IMR-90 (cell line): ENCODE results near the gene GPC5. TPM values are rescaled to one million over a fixed set of nuclear protein-coding genes. Genes with fewer than 3 reads are reported as not detected.

Experiments
- ATAC-seq: fragments of 200-7000 bp; cut with Tn5 transposase; 2 replicates; pipeline ENCODE4 v1.9.1; 2020; ENCODE audit warnings: low read depth, mild to moderate bottlenecking, moderate library complexity
- BruUV-seq: library from RNA; stranded (reverse); fragments of 400-500 nt; replicated peaks from 2 replicates; lab custom pipeline; 2021; lab: Mats Ljungman, UMichigan
- CTCF ChIA-PET: fragments of 300-600 bp; formaldehyde crosslinking; extraction: SDS; loops from one replicate; lab custom pipeline; 2021; ENCODE audit warnings: antibody characterized with exemption; lab: Yijun Ruan, JAX
- POLR2A ChIA-PET: fragments of 300-600 bp; sonication (Branson Sonifier 250); formaldehyde crosslinking; loops from one replicate; lab custom pipeline; 2022; ENCODE audit warnings: antibody characterized with exemption; ENCODE audit not compliant: unreplicated experiment; lab: Charles Lee
- DNase-seq: peaks from one replicate; pipeline ENCODE4 v3.0.0; 2013
- H2AFZ ChIP-seq: replicated peaks from 2 replicates; pipeline ENCODE3; 2013; ENCODE audit warnings: low read length, mild to moderate bottlenecking; ENCODE audit not compliant: poor library complexity
- H2AK5ac ChIP-seq: 2 replicates; pipeline ENCODE4 v1.6.1; 2013; ENCODE audit warnings: low read depth, low read length, inconsistent platforms
- H2AK9ac ChIP-seq: replicated peaks from 2 replicates; pipeline ENCODE3; 2013; ENCODE audit warnings: mild to moderate bottlenecking, low read depth, low read length, moderate library complexity; ENCODE audit not compliant: poor library complexity
- H2BK120ac ChIP-seq: 2 replicates; pipeline ENCODE4 v1.6.1; 2013; ENCODE audit warnings: low read depth, low read length, inconsistent platforms
- H2BK15ac ChIP-seq: 3 replicates; pipeline ENCODE4 v1.6.1; 2013; ENCODE audit warnings: low read depth, low read length, inconsistent platforms
- H2BK20ac ChIP-seq: 2 replicates; pipeline ENCODE4 v1.6.1; 2013; ENCODE audit warnings: low read depth, mild to moderate bottlenecking, inconsistent platforms, low read length, moderate library complexity
- H2BK5ac ChIP-seq: 2 replicates; pipeline ENCODE4 v1.6.1; 2013; ENCODE audit warnings: mild to moderate bottlenecking, low read depth, low read length, inconsistent platforms; ENCODE audit not compliant: poor library complexity, severe bottlenecking
- H3K14ac ChIP-seq: replicated peaks from 2 replicates; pipeline ENCODE4 v1.6.1; 2013; ENCODE audit warnings: low read depth, low read length, inconsistent platforms
- H3K18ac ChIP-seq: 2 replicates; pipeline ENCODE4 v1.6.1; 2013; ENCODE audit warnings: low read depth, low read length, control low read depth
- H3K23ac ChIP-seq: 2 replicates; pipeline ENCODE4 v1.6.1; 2013; ENCODE audit warnings: low read depth, low read length, inconsistent platforms
- H3K27ac ChIP-seq: 2 replicates; pipeline ENCODE4 v1.5.1; 2013; ENCODE audit warnings: mild to moderate bottlenecking, control low read depth, low read length; ENCODE audit not compliant: insufficient read depth
- H3K27me3 ChIP-seq: 2 replicates; pipeline ENCODE4 v1.6.1; 2013; ENCODE audit warnings: low read length; ENCODE audit not compliant: control insufficient read depth, insufficient read depth
- H3K36me3 ChIP-seq: 2 replicates; pipeline ENCODE4 v1.6.1; 2013; ENCODE audit warnings: low read length, mixed read lengths; ENCODE audit not compliant: control insufficient read depth, insufficient read depth
- H3K4ac ChIP-seq: 2 replicates; pipeline ENCODE4 v1.6.1; 2013; ENCODE audit warnings: low read depth, low read length, inconsistent platforms
- H3K4me1 ChIP-seq: 2 replicates; pipeline ENCODE4 v1.6.1; 2013; ENCODE audit warnings: low read length, mixed read lengths; ENCODE audit not compliant: control insufficient read depth, insufficient read depth
- H3K4me2 ChIP-seq: 2 replicates; pipeline ENCODE4 v1.6.1; 2013; ENCODE audit warnings: low read depth, mild to moderate bottlenecking, control low read depth, low read length, moderate library complexity
- H3K4me3 ChIP-seq: 2 replicates; pipeline ENCODE4 v1.5.1; 2013; ENCODE audit warnings: low read depth, mild to moderate bottlenecking, control low read depth, low read length, moderate library complexity; ENCODE audit not compliant: insufficient read depth
- H3K56ac ChIP-seq: 2 replicates; pipeline ENCODE4 v1.6.1; 2013; ENCODE audit warnings: low read length, inconsistent platforms; ENCODE audit not compliant: insufficient read depth; ENCODE audit errors: extremely low read depth
- H3K79me1 ChIP-seq, 2 experiments: 2 replicates each; pipeline ENCODE4 v1.6.1; 2013; ENCODE audit warnings: low read length in 2 of 2, inconsistent platforms in 1 of 2, low read depth in 1 of 2
- H3K9ac ChIP-seq: 2 replicates; pipeline ENCODE4 v1.6.1; 2013; ENCODE audit warnings: low read depth, low read length, control low read depth
- H3K9me1 ChIP-seq: 2 replicates; pipeline ENCODE4 v1.6.1; 2013; ENCODE audit warnings: low read length, inconsistent platforms; ENCODE audit not compliant: insufficient read depth
- H3K9me3 ChIP-seq: 2 replicates; pipeline ENCODE4 v1.6.1; 2013; ENCODE audit warnings: low read length; ENCODE audit not compliant: control insufficient read depth, insufficient read depth
- H4K20me1 ChIP-seq: 2 replicates; pipeline ENCODE4 v1.6.1; 2013; ENCODE audit warnings: low read length, inconsistent platforms; ENCODE audit not compliant: insufficient read depth
- H4K5ac ChIP-seq: 2 replicates; pipeline ENCODE4 v1.6.1; 2013; ENCODE audit warnings: mild to moderate bottlenecking, low read depth, low read length, control low read depth
- H4K8ac ChIP-seq, 2 experiments: 2 replicates each; pipeline ENCODE4 v1.6.1; 2013; ENCODE audit warnings: low read depth in 2 of 2, low read length in 2 of 2, control low read depth in 1 of 2, inconsistent platforms in 1 of 2
- H4K91ac ChIP-seq: 2 replicates; pipeline ENCODE4 v1.6.1; 2013; ENCODE audit warnings: low read depth, low read length, inconsistent platforms; ENCODE audit not compliant: insufficient read depth
- CEBPB ChIP-seq: IDR thresholded peaks from 2 replicates; pipeline ENCODE4 v1.6.1; 2012; ENCODE audit warnings: low read depth, low read length, improper control_type of control experiment
- MAFK ChIP-seq: IDR thresholded peaks from 2 replicates; pipeline ENCODE4 v1.6.1; 2012; ENCODE audit warnings: low read depth, low read length, improper control_type of control experiment
- SMC3 ChIP-seq: fragments of 150-350 bp; IDR thresholded peaks from 2 replicates; pipeline ENCODE4 v1.6.1; 2016; ENCODE audit warnings: low read depth, mild to moderate bottlenecking, antibody characterized with exemption, low read length, moderate library complexity
- whole genome bisulfite sequencing, 2 experiments: methylation state at CpG; one replicate each; pipeline versions ENCODE4 v1.1.5 to v1.1.7; 2013; ENCODE audit warnings: missing lambda C conversion rate in 2 of 2; ENCODE audit not compliant: insufficient read length in 1 of 2; ENCODE audit errors: extremely low coverage in 2 of 2; 5-methylcytosine and 5-hydroxymethylcytosine counted together
- dilution Hi-C: fragments of 300-500 bp; cut with HindIII; formaldehyde crosslinking; loops from one replicate; pipeline ENCODE4 v1.14.3; 2018; ENCODE audit warnings: low sequenced_read_pairs; ENCODE audit not compliant: unreplicated experiment
- in situ Hi-C: fragments of 300-500 bp; cut with MboI; formaldehyde crosslinking; loops from 3 replicates; pipeline ENCODE4 v1.14.3; 2019; ENCODE audit warnings: low sequenced_read_pairs, inconsistent platforms, mixed read lengths
- intact Hi-C: fragments of 100-400 bp; cut with micrococcal nuclease; formaldehyde crosslinking; loops from 2 replicates; pipeline ENCODE4 v1.10.0; 2022
- polyA plus RNA-seq, 3 experiments: library from polyadenylated mRNA; depleted of rRNA; stranded (reverse); fragments of >200 nt; gene quantifications; 2 replicates each; pipeline ENCODE4 v1.2.3, GENCODE V29; 2012; ENCODE audit warnings: low replicate concordance in 1 of 3
- total RNA-seq: library from RNA; depleted of rRNA; stranded (reverse); fragments of >200 nt; gene quantifications from 2 replicates; pipeline ENCODE4 v1.2.3, GENCODE V29; 2012

Gene GPC5
- total and polyA plus RNA-seq, 2 of the 4 experiments (the other 2 are of a cell fraction), result 0.94 to 1.8 TPM

DNA sequence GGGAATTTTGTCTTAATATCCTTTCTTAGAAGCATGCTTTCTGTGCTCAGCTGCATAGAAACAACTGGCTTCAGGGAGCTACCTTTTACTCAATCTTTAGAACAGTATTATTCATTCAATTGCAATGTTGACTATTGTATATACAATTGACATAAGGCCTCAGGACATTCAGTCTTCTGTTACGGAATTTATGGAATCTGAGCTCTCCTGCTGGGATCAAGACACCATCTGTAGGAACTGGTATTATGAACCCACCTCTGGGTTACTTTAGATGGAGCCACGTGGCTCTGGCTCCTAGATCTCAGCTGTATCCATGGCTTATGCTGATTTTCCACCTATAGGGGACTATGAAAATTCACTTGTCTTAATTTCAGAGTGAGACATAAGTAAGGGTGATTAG is 1112.0 kb downstream of the GPC5 start:
- intact Hi-C loops, result no loop called here
- peak; percentile 86 for ATAC-seq
- dilution Hi-C loops, result no loop called here
- peak; percentile 75 for DNase-seq
- peak overlapping the region; percentile 97; the same call in 1 of the 2 replicates for H3K18ac ChIP-seq
- no peak overlapping the region for H2AFZ ChIP-seq
- peak overlapping the region; percentile 65 for H2BK5ac ChIP-seq
- no peak overlapping the region for H2AK5ac ChIP-seq
- in situ Hi-C loops, result no loop called here
- H3K9me1 ChIP-seq, result no peaks in the 10 kb centered on the region
- H3K14ac ChIP-seq, result peak overlapping the region; percentile 18; the same call in 1 of the 2 replicates
- H2BK20ac ChIP-seq, result peak overlapping the region; percentile 92
- H3K9ac ChIP-seq, result no peak overlapping the region
- peaks cover 3% of the 10 kb centered on the region; the same call in 1 of the 2 replicates for H3K4me1 ChIP-seq
- peak overlapping the region; percentile 45; the same call in 1 of the 2 replicates for H4K91ac ChIP-seq
- no peaks in the 10 kb centered on the region for H4K20me1 ChIP-seq
- H3K36me3 ChIP-seq, result no peaks in the 10 kb centered on the region
- H4K8ac ChIP-seq, result peak overlapping the region; percentile 53 to 71; a peak in 2 of 4 replicates
- H3K27me3 ChIP-seq, result no peaks in the 10 kb centered on the region
- no TSS peak for BruUV-seq
- ChIA-PET CTCF (no interaction called here), POLR2A (interaction anchor here (0.6 kb wide), 1 partner anchor 390 kb away, joined by 3 read pairs; no protein-coding TSS in a partner anchor)
- peak overlapping the region; percentile 61; the same call in 1 of the 2 replicates for H3K4ac ChIP-seq
- H3K9me3 ChIP-seq, result no peaks in the 10 kb centered on the region
- H3K4me3 ChIP-seq, result no peak overlapping the region
- peak overlapping the region; percentile 68; the same call in 1 of the 3 replicates for H2BK15ac ChIP-seq
- H3K79me1 ChIP-seq, result no peaks in the 10 kb centered on the region
- peak overlapping the region; percentile 17; the same call in 1 of the 2 replicates for H3K4me2 ChIP-seq
- peak overlapping the region; percentile 79 for H2BK120ac ChIP-seq
- H3K56ac ChIP-seq, result peak overlapping the region; percentile 32; the same call in 1 of the 2 replicates
- peak overlapping the region; percentile 9; the same call in 1 of the 2 replicates for H3K27ac ChIP-seq
- no CpG with 5 or more reads among the region's 2 CpGs for WGBS, 2 experiments
- TF ChIP-seq MAFK (no peak), SMC3 (no peak), CEBPB (peak; percentile 6; the same call in 1 of the 2 replicates)
- H3K23ac ChIP-seq, result peak overlapping the region; percentile 40; the same call in 1 of the 2 replicates
- no peak overlapping the region for H2AK9ac ChIP-seq
- no peak overlapping the region for H4K5ac ChIP-seq
